ENCODE results near the gene GTF2IRD1. TPM values are rescaled to one million over a fixed set of nuclear protein-coding genes. Genes with fewer than 3 reads are reported as not detected.

Gene GTF2IRD1
- polyA plus RNA-seq, 3 donors: not detected

DNA sequence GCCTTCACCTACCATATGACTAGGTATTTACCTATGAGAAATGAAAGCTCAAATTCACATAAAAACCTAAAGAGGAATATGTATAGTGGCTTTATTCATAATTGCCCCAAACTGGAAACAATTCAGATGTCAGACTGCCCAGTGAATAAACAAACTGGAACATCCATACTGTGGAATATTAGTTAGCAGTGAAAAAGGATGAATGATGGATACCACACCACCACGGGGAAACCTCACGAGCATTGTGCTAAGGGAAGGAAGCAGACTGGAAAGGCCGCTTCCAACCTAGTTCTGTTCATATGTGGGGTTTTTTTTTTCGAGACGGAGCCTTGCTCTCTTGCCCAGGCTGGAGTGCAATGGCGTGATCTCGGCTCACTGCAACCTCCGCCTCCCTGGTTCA lies 16.8 kb downstream of the GTF2IRD1 start:
- TF ChIP-seq, protein P1, sequence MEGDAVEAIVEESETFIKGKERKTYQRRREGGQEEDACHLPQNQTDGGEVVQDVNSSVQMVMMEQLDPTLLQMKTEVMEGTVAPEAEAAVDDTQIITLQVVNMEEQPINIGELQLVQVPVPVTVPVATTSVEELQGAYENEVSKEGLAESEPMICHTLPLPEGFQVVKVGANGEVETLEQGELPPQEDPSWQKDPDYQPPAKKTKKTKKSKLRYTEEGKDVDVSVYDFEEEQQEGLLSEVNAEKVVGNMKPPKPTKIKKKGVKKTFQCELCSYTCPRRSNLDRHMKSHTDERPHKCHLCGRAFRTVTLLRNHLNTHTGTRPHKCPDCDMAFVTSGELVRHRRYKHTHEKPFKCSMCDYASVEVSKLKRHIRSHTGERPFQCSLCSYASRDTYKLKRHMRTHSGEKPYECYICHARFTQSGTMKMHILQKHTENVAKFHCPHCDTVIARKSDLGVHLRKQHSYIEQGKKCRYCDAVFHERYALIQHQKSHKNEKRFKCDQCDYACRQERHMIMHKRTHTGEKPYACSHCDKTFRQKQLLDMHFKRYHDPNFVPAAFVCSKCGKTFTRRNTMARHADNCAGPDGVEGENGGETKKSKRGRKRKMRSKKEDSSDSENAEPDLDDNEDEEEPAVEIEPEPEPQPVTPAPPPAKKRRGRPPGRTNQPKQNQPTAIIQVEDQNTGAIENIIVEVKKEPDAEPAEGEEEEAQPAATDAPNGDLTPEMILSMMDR (IDR thresholded peaks at IDR 0.05): no peak
- no peaks in the 10 kb centered on the region for H3K27me3 ChIP-seq (ENCODE audit: control insufficient read depth in 2 of 2, insufficient read depth in 2 of 2, low read length in 2 of 2)
- no peaks in the 10 kb centered on the region for H3K9me3 ChIP-seq (replicated peaks in 1 of 2; ENCODE audit: control insufficient read depth in 1 of 2, insufficient read depth in 1 of 2, low read length in 2 of 2)
- no peak overlapping the region for H3K4me2 ChIP-seq (replicated peaks; ENCODE audit: extremely low read depth, low read length, poor library complexity, severe bottlenecking)
- no peak overlapping the region for H3K4me3 Mint-ChIP-seq
- no peaks in the 10 kb centered on the region for H3K36me3 Mint-ChIP-seq
- H3K79me2 ChIP-seq (ENCODE audit: insufficient read depth, low read length): no peaks in the 10 kb centered on the region
- H3K4me1 ChIP-seq (ENCODE audit: control insufficient read depth in 1 of 2, insufficient read depth in 2 of 2, low read length in 2 of 2): no peaks in the 10 kb centered on the region
- 97% methylated on average over 6 of the region's 8 CpGs for WGBS (ENCODE audit: insufficient coverage)
- no peaks in the 10 kb centered on the region for H3K4me1 Mint-ChIP-seq
- no peaks in the 10 kb centered on the region for H4K20me1 ChIP-seq (ENCODE audit: insufficient read depth, low read length)
- no peak overlapping the region for H3K27ac Mint-ChIP-seq
- peaks cover 0 to 7% (median 0%) of the 10 kb centered on the region in 3 donors for H3K27me3 Mint-ChIP-seq (ENCODE audit: low read depth in 3 of 3)
- no peak overlapping the region for H3K9ac ChIP-seq (ENCODE audit: insufficient read depth, low read length, poor library complexity, severe bottlenecking)
- H3K27ac ChIP-seq (ENCODE audit: low read depth in 1 of 2, low read length in 2 of 2): no peak overlapping the region
- no peak overlapping the region for H2AFZ ChIP-seq (ENCODE audit: insufficient read depth, low read depth, low read length, poor library complexity, severe bottlenecking)
- no peaks in the 10 kb centered on the region for H3K36me3 ChIP-seq (replicated peaks in 1 of 2; ENCODE audit: control insufficient read depth in 1 of 2, insufficient read depth in 2 of 2, low read length in 2 of 2)
- DNase-seq: no peak
- H3K4me3 ChIP-seq (replicated peaks in 1 of 3; ENCODE audit: low read depth in 2 of 3, low read length in 3 of 3): no peak overlapping the region
- intact Hi-C loops (cut with micrococcal nuclease): no loop called here
- peaks cover 0 to 3% (median 0%) of the 10 kb centered on the region in 7 donors for H3K9me3 Mint-ChIP-seq

DNA sequence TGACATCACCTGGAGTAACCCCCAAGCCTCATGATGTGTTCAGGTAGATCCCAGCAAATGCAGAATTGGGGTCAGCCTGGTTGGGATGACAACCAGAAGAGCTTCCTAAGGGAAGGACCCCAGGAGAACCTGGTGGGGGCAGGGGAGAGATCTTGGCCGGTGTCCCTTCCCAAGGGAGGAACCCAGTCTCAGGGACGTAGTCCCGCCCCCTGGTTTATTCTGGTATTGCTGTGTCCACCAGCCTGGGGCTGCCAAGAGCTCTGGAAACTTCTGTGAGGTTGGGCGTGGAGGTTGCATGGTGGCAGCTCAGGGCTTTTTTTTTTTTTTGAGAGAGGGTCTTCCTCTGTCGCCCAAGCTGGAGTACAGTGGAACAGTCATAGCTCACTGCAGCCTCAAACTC lies 19.4 kb downstream of the GTF2IRD1 start:
- Histone ChIP-seq H3K4me3 (replicated peaks in 1 of 3; ENCODE audit: low read depth in 2 of 3, low read length in 3 of 3) (no peak overlapping the region), H3K4me1 (ENCODE audit: control insufficient read depth in 1 of 2, insufficient read depth in 2 of 2, low read length in 2 of 2) (peaks cover 4% of the 10 kb centered on the region in 2 donors), H3K4me2 (replicated peaks; ENCODE audit: extremely low read depth, low read length, poor library complexity, severe bottlenecking) (no peak overlapping the region), H3K27me3 (ENCODE audit: control insufficient read depth in 2 of 2, insufficient read depth in 2 of 2, low read length in 2 of 2) (no peaks in the 10 kb centered on the region), H3K79me2 (ENCODE audit: insufficient read depth, low read length) (no peaks in the 10 kb centered on the region), H4K20me1 (ENCODE audit: insufficient read depth, low read length) (no peaks in the 10 kb centered on the region), H3K9ac (ENCODE audit: insufficient read depth, low read length, poor library complexity, severe bottlenecking) (no peak overlapping the region), H2AFZ (ENCODE audit: insufficient read depth, low read depth, low read length, poor library complexity, severe bottlenecking) (no peak overlapping the region), H3K36me3 (replicated peaks in 1 of 2; ENCODE audit: control insufficient read depth in 1 of 2, insufficient read depth in 2 of 2, low read length in 2 of 2) (no peaks in the 10 kb centered on the region), H3K9me3 (replicated peaks in 1 of 2; ENCODE audit: control insufficient read depth in 1 of 2, insufficient read depth in 1 of 2, low read length in 2 of 2) (no peaks in the 10 kb centered on the region), H3K27ac (ENCODE audit: low read depth in 1 of 2, low read length in 2 of 2) (no peak overlapping the region)
- Mint-ChIP-seq H3K4me3 (no peak overlapping the region), H3K27ac (no peak overlapping the region), H3K4me1 (peaks cover 6% of the 10 kb centered on the region), H3K9me3 (peaks cover 0 to 3% (median 0%) of the 10 kb centered on the region in 7 donors), H3K36me3 (no peaks in the 10 kb centered on the region), H3K27me3 (ENCODE audit: low read depth in 3 of 3) (peaks cover 7 to 14% (median 13%) of the 10 kb centered on the region in 3 donors)
- TF ChIP-seq, protein P1 (IDR thresholded peaks at IDR 0.05): no peak
- intact Hi-C loops (cut with micrococcal nuclease): no loop called here
- 97% methylated on average over 4 of the region's 5 CpGs for WGBS (ENCODE audit: insufficient coverage)
- DNase-seq: no peak

Data from CD14-positive monocyte (primary cell).